ENCODE data around the gene CACNG7. TPM values are rescaled to one million over a fixed set of nuclear protein-coding genes. Genes with fewer than 3 reads are reported as not detected.
A peak's percentile ranks its signal among the peaks of the same experiment; 100 is the strongest.

CACNG7 gene
- 0.03 TPM for polyA plus RNA-seq (2013, experiment 1 of 2)
- 0.03 TPM for polyA plus RNA-seq (2013, experiment 2 of 2)

GRCh38 chr19:53908935-53909415 is at the start of gene CACNG7:
CACNG7 (plus strand) TSS chr19:53909278; CDS start chr19:53912832, 3,554 bp downstream.
- no peak within 1 kb of the TSS for H2BK12ac ChIP-seq (ENCODE audit: low read length in 2 of 2)
- no peak within 1 kb of the TSS for H3K4me3 ChIP-seq (ENCODE audit: insufficient read depth in 1 of 2, low read depth in 1 of 2, low read length in 2 of 2)
- no peak within 1 kb of the TSS for H3K18ac ChIP-seq (ENCODE audit: low read depth in 1 of 2, low read length in 2 of 2)
- no peak within 1 kb of the TSS for H2BK120ac ChIP-seq (ENCODE audit: low read depth, low read length)
- no peak within 1 kb of the TSS for H4K8ac ChIP-seq (ENCODE audit: low read length)
- peaks cover 3% of the 10 kb centered on the region for H3K4me1 ChIP-seq (ENCODE audit: control insufficient read depth, insufficient read depth, low read depth, low read length)
- H3K14ac ChIP-seq (ENCODE audit: low read length in 2 of 2): no peak within 1 kb of the TSS
- no peak within 1 kb of the TSS for H3K27ac ChIP-seq (ENCODE audit: low read length, poor library complexity, severe bottlenecking)
- no peak for DNase-seq
- H3K9me3 ChIP-seq (ENCODE audit: control insufficient read depth, low read length): no peaks in the 10 kb centered on the region
- H3K4me2 ChIP-seq (ENCODE audit: low read length, poor library complexity, severe bottlenecking): no peak within 1 kb of the TSS
- H2AK5ac ChIP-seq (ENCODE audit: low read length, severe bottlenecking): no peak within 1 kb of the TSS
- 2% methylated on average over 5 of the region's 28 CpGs for WGBS
- no peaks in the 10 kb centered on the region for H3K79me1 ChIP-seq (replicated peaks; ENCODE audit: low read length, poor library complexity, severe bottlenecking)
- no peak within 1 kb of the TSS for H2AFZ ChIP-seq (ENCODE audit: low read depth, low read length)
- H3K27me3 ChIP-seq (ENCODE audit: control insufficient read depth in 1 of 2, insufficient read depth in 1 of 2, low read length in 2 of 2): peaks cover 76 to 77% of the 10 kb centered on the region in 2 experiments
- no peak within 1 kb of the TSS for H2BK15ac ChIP-seq (ENCODE audit: low read depth, poor library complexity, severe bottlenecking)
- H3K9ac ChIP-seq (ENCODE audit: low read length): no peak within 1 kb of the TSS
- H4K91ac ChIP-seq (ENCODE audit: low read length): no peak within 1 kb of the TSS
- H2BK5ac ChIP-seq (ENCODE audit: low read depth, low read length, poor library complexity, severe bottlenecking): no peak within 1 kb of the TSS
- no peak within 1 kb of the TSS for H3K23ac ChIP-seq (ENCODE audit: low read length in 2 of 2)
- no peaks in the 10 kb centered on the region for H3K36me3 ChIP-seq (ENCODE audit: control insufficient read depth in 1 of 2, insufficient read depth in 2 of 2, low read depth in 1 of 2, low read length in 2 of 2)
- H3K4ac ChIP-seq (ENCODE audit: low read depth in 1 of 2, low read length in 2 of 2): no peak within 1 kb of the TSS

- no peak overlapping the region for H3K4me2 ChIP-seq (ENCODE audit: low read length, poor library complexity, severe bottlenecking)
- H3K27ac ChIP-seq (ENCODE audit: low read length, poor library complexity, severe bottlenecking): no peak overlapping the region
- H3K18ac ChIP-seq (ENCODE audit: low read depth in 1 of 2, low read length in 2 of 2): no peak overlapping the region
- no peak overlapping the region for H2BK5ac ChIP-seq (ENCODE audit: low read depth, low read length, poor library complexity, severe bottlenecking)
- no peak overlapping the region for H3K4ac ChIP-seq (ENCODE audit: low read depth in 1 of 2, low read length in 2 of 2)
- H3K9ac ChIP-seq (ENCODE audit: low read length): no peak overlapping the region
- no peak overlapping the region for H3K14ac ChIP-seq (ENCODE audit: low read length in 2 of 2)
- H2BK15ac ChIP-seq (ENCODE audit: low read depth, poor library complexity, severe bottlenecking): no peak overlapping the region
- H3K27me3 ChIP-seq (ENCODE audit: control insufficient read depth in 1 of 2, insufficient read depth in 1 of 2, low read length in 2 of 2): no peaks in the 10 kb centered on the region
- H4K8ac ChIP-seq (ENCODE audit: low read length): no peak overlapping the region
- no peak overlapping the region for H3K23ac ChIP-seq (ENCODE audit: low read length in 2 of 2)
- no peaks in the 10 kb centered on the region for H3K36me3 ChIP-seq (ENCODE audit: control insufficient read depth in 1 of 2, insufficient read depth in 2 of 2, low read depth in 1 of 2, low read length in 2 of 2)
- peaks cover 15% of the 10 kb centered on the region for H3K4me1 ChIP-seq (ENCODE audit: control insufficient read depth, insufficient read depth, low read depth, low read length)
- H3K9me3 ChIP-seq (ENCODE audit: control insufficient read depth, low read length): no peaks in the 10 kb centered on the region
- no peak overlapping the region for H4K91ac ChIP-seq (ENCODE audit: low read length)
- H2AK5ac ChIP-seq (ENCODE audit: low read length, severe bottlenecking): no peak overlapping the region
- no peak overlapping the region for H2AFZ ChIP-seq (ENCODE audit: low read depth, low read length)
- H2BK12ac ChIP-seq (ENCODE audit: low read length in 2 of 2): no peak overlapping the region
- no peak overlapping the region for H3K4me3 ChIP-seq (ENCODE audit: insufficient read depth in 1 of 2, low read depth in 1 of 2, low read length in 2 of 2)
- DNase-seq: no peak
- WGBS: 95% methylated on average over 6 of the region's 6 CpGs
- H3K79me1 ChIP-seq (replicated peaks; ENCODE audit: low read length, poor library complexity, severe bottlenecking): peaks cover 2% of the 10 kb centered on the region
- H2BK120ac ChIP-seq (ENCODE audit: low read depth, low read length): no peak overlapping the region
Measured at GRCh38 chr19:53864308-53864836, 44.7 kb upstream of the CACNG7 start.

- no peak overlapping the region for H2AFZ ChIP-seq (ENCODE audit: low read depth, low read length)
- no peak overlapping the region for H3K4ac ChIP-seq (ENCODE audit: low read depth in 1 of 2, low read length in 2 of 2)
- H2BK120ac ChIP-seq (ENCODE audit: low read depth, low read length): no peak overlapping the region
- no peak overlapping the region for H3K27ac ChIP-seq (ENCODE audit: low read length, poor library complexity, severe bottlenecking)
- no peaks in the 10 kb centered on the region for H3K27me3 ChIP-seq (ENCODE audit: control insufficient read depth in 1 of 2, insufficient read depth in 1 of 2, low read length in 2 of 2)
- no peak overlapping the region for H3K4me2 ChIP-seq (ENCODE audit: low read length, poor library complexity, severe bottlenecking)
- DNase-seq: peak; percentile 18
- no peak overlapping the region for H2AK5ac ChIP-seq (ENCODE audit: low read length, severe bottlenecking)
- H3K18ac ChIP-seq (ENCODE audit: low read depth in 1 of 2, low read length in 2 of 2): peak overlapping the region; percentile 75 to 95
- H2BK15ac ChIP-seq (ENCODE audit: low read depth, poor library complexity, severe bottlenecking): no peak overlapping the region
- peak overlapping the region; percentile 97 for H3K9ac ChIP-seq (ENCODE audit: low read length)
- H3K4me3 ChIP-seq (ENCODE audit: insufficient read depth in 1 of 2, low read depth in 1 of 2, low read length in 2 of 2): peak overlapping the region in 1 of 2 experiments; percentile 78
- H3K14ac ChIP-seq (ENCODE audit: low read length in 2 of 2): no peak overlapping the region
- H3K9me3 ChIP-seq (ENCODE audit: control insufficient read depth, low read length): no peaks in the 10 kb centered on the region
- H4K8ac ChIP-seq (ENCODE audit: low read length): peak overlapping the region; percentile 58
- WGBS: 79% methylated on average over 9 of the region's 9 CpGs
- H4K91ac ChIP-seq (ENCODE audit: low read length): no peak overlapping the region
- peaks cover 20% of the 10 kb centered on the region for H3K4me1 ChIP-seq (ENCODE audit: control insufficient read depth, insufficient read depth, low read depth, low read length)
- H2BK12ac ChIP-seq (ENCODE audit: low read length in 2 of 2): no peak overlapping the region
- H3K23ac ChIP-seq (ENCODE audit: low read length in 2 of 2): no peak overlapping the region
- H2BK5ac ChIP-seq (ENCODE audit: low read depth, low read length, poor library complexity, severe bottlenecking): no peak overlapping the region
- H3K36me3 ChIP-seq (ENCODE audit: control insufficient read depth in 1 of 2, insufficient read depth in 2 of 2, low read depth in 1 of 2, low read length in 2 of 2): peaks cover 0 to 2% of the 10 kb centered on the region in 2 experiments
- H3K79me1 ChIP-seq (replicated peaks; ENCODE audit: low read length, poor library complexity, severe bottlenecking): peaks cover 2% of the 10 kb centered on the region
Measured at GRCh38 chr19:53865523-53865917, 43.6 kb upstream of the CACNG7 start.

GRCh38 chr19:53865918-53866864 is 42.9 kb upstream of the CACNG7 start:
- Histone ChIP-seq H2AFZ (ENCODE audit: low read depth, low read length) (peak overlapping the region; percentile 21), H2BK12ac (ENCODE audit: low read length in 2 of 2) (peak overlapping the region in 1 of 2 experiments; percentile 80), H3K4ac (ENCODE audit: low read depth in 1 of 2, low read length in 2 of 2) (peak overlapping the region in 1 of 2 experiments; percentile 43), H4K91ac (ENCODE audit: low read length) (peak overlapping the region; percentile 78), H3K14ac (ENCODE audit: low read length in 2 of 2) (no peak overlapping the region), H2BK5ac (ENCODE audit: low read depth, low read length, poor library complexity, severe bottlenecking) (no peak overlapping the region), H3K4me3 (ENCODE audit: insufficient read depth in 1 of 2, low read depth in 1 of 2, low read length in 2 of 2) (peak overlapping the region; percentile 59 to 78), H4K8ac (ENCODE audit: low read length) (peak overlapping the region; percentile 58), H3K4me1 (ENCODE audit: control insufficient read depth, insufficient read depth, low read depth, low read length) (peaks cover 20% of the 10 kb centered on the region), H3K4me2 (ENCODE audit: low read length, poor library complexity, severe bottlenecking) (peak overlapping the region; percentile 87), H3K23ac (ENCODE audit: low read length in 2 of 2) (peak overlapping the region in 1 of 2 experiments; percentile 51), H3K27ac (ENCODE audit: low read length, poor library complexity, severe bottlenecking) (peak overlapping the region; percentile 30), H2BK120ac (ENCODE audit: low read depth, low read length) (peak overlapping the region; percentile 84), H3K9ac (ENCODE audit: low read length) (peak overlapping the region; percentile 97), H3K27me3 (ENCODE audit: control insufficient read depth in 1 of 2, insufficient read depth in 1 of 2, low read length in 2 of 2) (no peaks in the 10 kb centered on the region), H3K9me3 (ENCODE audit: control insufficient read depth, low read length) (no peaks in the 10 kb centered on the region), H3K79me1 (replicated peaks; ENCODE audit: low read length, poor library complexity, severe bottlenecking) (peaks cover 2% of the 10 kb centered on the region), H2AK5ac (ENCODE audit: low read length, severe bottlenecking) (no peak overlapping the region), H3K18ac (ENCODE audit: low read depth in 1 of 2, low read length in 2 of 2) (peak overlapping the region; percentile 95), H2BK15ac (ENCODE audit: low read depth, poor library complexity, severe bottlenecking) (peak overlapping the region; percentile 29), H3K36me3 (ENCODE audit: control insufficient read depth in 1 of 2, insufficient read depth in 2 of 2, low read depth in 1 of 2, low read length in 2 of 2) (peaks cover 2% of the 10 kb centered on the region in 2 experiments)
- DNase-seq: peak; percentile 79
- WGBS: 4% methylated on average over 47 of the region's 50 CpGs
